GM21367 (cell line): ENCODE data around the gene FAH.
"Not testable (repeated sequence)": the region's sequence is repeated elsewhere in the genome, so short reads cannot be mapped to it uniquely, and the experiment has no call there.

Experiments used
- ATAC-seq: cut with Tn5 transposase; IDR thresholded peaks from one replicate; pipeline ENCODE4 v1.9.1; 2021; ENCODE audit not compliant: unreplicated experiment

FAH gene

GRCh38 chr15:80151148-80151547 lies 1.7 kb upstream of the FAH start:
- no peak for ATAC-seq

GRCh38 chr15:80151576-80151975 lies 1.2 kb upstream of the FAH start:
- ATAC-seq = no peak

GRCh38 chr15:80152180-80152895 lies 461 bp upstream of the FAH start:
- peak; percentile 54 for ATAC-seq

GRCh38 chr15:80153900-80154299 lies 1.1 kb downstream of the FAH start:
- no peak for ATAC-seq

GRCh38 chr15:80154336-80154735 lies 1.5 kb downstream of the FAH start:
- no peak for ATAC-seq

GRCh38 chr15:80155001-80155377 lies 2.2 kb downstream of the FAH start:
- no peak for ATAC-seq

GRCh38 chr15:80155378-80156175 lies 2.8 kb downstream of the FAH start:
- ATAC-seq = not testable (repeated sequence)

- no peak for ATAC-seq
These were observed 3.4 kb downstream of the FAH start for GRCh38 chr15:80156176-80156720.

GRCh38 chr15:80157215-80157614 lies 4.4 kb downstream of the FAH start:
- ATAC-seq = no peak

GRCh38 chr15:80159301-80159700 lies 6.5 kb downstream of the FAH start:
- no peak for ATAC-seq

GRCh38 chr15:80159811-80160569 lies 7.2 kb downstream of the FAH start:
- no peak for ATAC-seq

- ATAC-seq = peak; percentile 65
These were observed 7.9 kb downstream of the FAH start for GRCh38 chr15:80160570-80161156.

GRCh38 chr15:80161468-80162016 lies 8.7 kb downstream of the FAH start:
- ATAC-seq = no peak

GRCh38 chr15:80162059-80162554 lies 9.3 kb downstream of the FAH start:
- no peak for ATAC-seq

- ATAC-seq = no peak
These were observed 10.4 kb downstream of the FAH start for GRCh38 chr15:80163217-80163616.

GRCh38 chr15:80163897-80164296 lies 11.1 kb downstream of the FAH start:
- no peak for ATAC-seq

GRCh38 chr15:80167936-80168335 lies 15.1 kb downstream of the FAH start:
- ATAC-seq = no peak

- ATAC-seq = no peak
These were observed 15.6 kb downstream of the FAH start for GRCh38 chr15:80168421-80168820.

- no peak for ATAC-seq
These were observed 17.1 kb downstream of the FAH start for GRCh38 chr15:80169768-80170357.

GRCh38 chr15:80170596-80170995 lies 17.8 kb downstream of the FAH start:
- no peak for ATAC-seq
